Adrenal gland (tissue), 5 donors: ENCODE measurements around the gene MAGI1.

Experiments
- POLR2A ChIP-seq, 2 donors: fragments of 450-650 bp; IDR thresholded peaks; one replicate each; pipeline ENCODE4 v1.6.1; 2017; ENCODE audit warnings: antibody characterized with exemption in 2 of 2, mild to moderate bottlenecking in 2 of 2, moderate library complexity in 1 of 2
- TF ChIP-seq, protein P1 (sequence below), 6 experiments: fragments of 450-650 bp in 4 of 6; fragments of 200-600 bp in 2 of 6; sonication (generic) in 1 of 6; IDR thresholded peaks; 1 replicate in 5 of 6; 2 replicates in 1 of 6; pipeline versions ENCODE4 v1.5.1 to v1.8.0; 2016 to 2021; ENCODE audit warnings: antibody characterized with exemption in 6 of 6, mild to moderate bottlenecking in 2 of 6, moderate library complexity in 1 of 6
- donor health status: DM: no; HTN: no; CAD: no.

- TF ChIP-seq POLR2A (IDR thresholded peaks at IDR 0.05): no peak
- TF ChIP-seq, protein P1, sequence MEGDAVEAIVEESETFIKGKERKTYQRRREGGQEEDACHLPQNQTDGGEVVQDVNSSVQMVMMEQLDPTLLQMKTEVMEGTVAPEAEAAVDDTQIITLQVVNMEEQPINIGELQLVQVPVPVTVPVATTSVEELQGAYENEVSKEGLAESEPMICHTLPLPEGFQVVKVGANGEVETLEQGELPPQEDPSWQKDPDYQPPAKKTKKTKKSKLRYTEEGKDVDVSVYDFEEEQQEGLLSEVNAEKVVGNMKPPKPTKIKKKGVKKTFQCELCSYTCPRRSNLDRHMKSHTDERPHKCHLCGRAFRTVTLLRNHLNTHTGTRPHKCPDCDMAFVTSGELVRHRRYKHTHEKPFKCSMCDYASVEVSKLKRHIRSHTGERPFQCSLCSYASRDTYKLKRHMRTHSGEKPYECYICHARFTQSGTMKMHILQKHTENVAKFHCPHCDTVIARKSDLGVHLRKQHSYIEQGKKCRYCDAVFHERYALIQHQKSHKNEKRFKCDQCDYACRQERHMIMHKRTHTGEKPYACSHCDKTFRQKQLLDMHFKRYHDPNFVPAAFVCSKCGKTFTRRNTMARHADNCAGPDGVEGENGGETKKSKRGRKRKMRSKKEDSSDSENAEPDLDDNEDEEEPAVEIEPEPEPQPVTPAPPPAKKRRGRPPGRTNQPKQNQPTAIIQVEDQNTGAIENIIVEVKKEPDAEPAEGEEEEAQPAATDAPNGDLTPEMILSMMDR (IDR thresholded peaks at IDR 0.05): no peak
These were observed 372.8 kb downstream of the MAGI1 start for GRCh38 chr3:65665915-65666314.
